CD4-positive, alpha-beta T cell treated with Interleukin-4 for 4 hours (primary cell): ENCODE measurements around the gene CREBZF.

Experiments used
- DNase-seq: peaks from one replicate; pipeline ENCODE4 v3.0.0-alpha.2; 2020

Gene CREBZF, protein sequence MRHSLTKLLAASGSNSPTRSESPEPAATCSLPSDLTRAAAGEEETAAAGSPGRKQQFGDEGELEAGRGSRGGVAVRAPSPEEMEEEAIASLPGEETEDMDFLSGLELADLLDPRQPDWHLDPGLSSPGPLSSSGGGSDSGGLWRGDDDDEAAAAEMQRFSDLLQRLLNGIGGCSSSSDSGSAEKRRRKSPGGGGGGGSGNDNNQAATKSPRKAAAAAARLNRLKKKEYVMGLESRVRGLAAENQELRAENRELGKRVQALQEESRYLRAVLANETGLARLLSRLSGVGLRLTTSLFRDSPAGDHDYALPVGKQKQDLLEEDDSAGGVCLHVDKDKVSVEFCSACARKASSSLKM

GRCh38 chr11:85664615-85665481 is at the start of gene CREBZF:
CREBZF (minus strand) TSS chr11:85665129; CDS start chr11:85664875, 254 bp downstream.
- peak; percentile 95 for DNase-seq

GRCh38 chr11:85712953-85713352 is 48.0 kb upstream of the CREBZF start:
- no peak for DNase-seq

- DNase-seq = no peak
These were observed 46.0 kb upstream of the CREBZF start for GRCh38 chr11:85710917-85711316.

- no peak for DNase-seq
These were observed 45.2 kb upstream of the CREBZF start for GRCh38 chr11:85709941-85710702.

DNA sequence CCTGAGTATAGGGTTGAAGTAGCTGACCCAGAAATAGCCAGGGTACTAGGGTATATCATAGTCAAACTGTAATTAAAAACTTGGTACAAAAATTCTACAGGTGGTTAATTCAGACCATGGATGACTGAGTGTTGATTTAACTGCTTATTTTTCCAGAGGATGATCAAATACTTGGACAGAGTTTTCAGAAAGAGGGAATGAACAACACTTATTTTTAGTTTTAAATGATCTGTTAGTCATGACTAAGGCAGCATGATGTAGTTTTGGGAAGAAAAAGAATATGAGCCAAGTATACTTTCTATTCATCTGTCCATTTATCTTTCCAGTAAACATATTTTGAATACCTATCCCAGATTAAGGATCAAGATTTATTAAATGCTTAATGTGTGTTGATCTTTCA is 40.9 kb upstream of the CREBZF start:
- no peak for DNase-seq

- no peak for DNase-seq
These were observed 40.0 kb upstream of the CREBZF start for GRCh38 chr11:85704967-85705366.

GRCh38 chr11:85699957-85700741 is 35.2 kb upstream of the CREBZF start:
- peak; percentile 22 for DNase-seq

DNA sequence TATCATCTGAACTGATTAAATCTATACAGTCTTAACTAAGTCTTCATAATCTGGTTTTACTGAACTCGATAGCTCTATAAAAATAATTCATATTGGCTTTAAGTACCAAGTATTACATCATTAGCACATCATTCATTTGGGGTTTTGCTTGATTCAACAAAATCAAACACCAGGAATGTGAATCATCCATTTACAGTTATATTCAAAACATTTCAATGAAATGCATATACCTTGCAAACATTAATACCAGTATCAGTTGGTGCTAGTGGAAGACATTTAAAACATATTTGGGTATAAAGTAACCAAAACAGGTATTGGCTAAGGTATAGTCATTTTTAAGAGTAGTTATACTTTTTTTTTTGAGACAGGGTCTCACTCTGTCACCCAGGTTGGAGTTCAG is 33.3 kb upstream of the CREBZF start:
- DNase-seq = no peak

- no peak for DNase-seq
These were observed 32.8 kb upstream of the CREBZF start for GRCh38 chr11:85697747-85698146.

DNA sequence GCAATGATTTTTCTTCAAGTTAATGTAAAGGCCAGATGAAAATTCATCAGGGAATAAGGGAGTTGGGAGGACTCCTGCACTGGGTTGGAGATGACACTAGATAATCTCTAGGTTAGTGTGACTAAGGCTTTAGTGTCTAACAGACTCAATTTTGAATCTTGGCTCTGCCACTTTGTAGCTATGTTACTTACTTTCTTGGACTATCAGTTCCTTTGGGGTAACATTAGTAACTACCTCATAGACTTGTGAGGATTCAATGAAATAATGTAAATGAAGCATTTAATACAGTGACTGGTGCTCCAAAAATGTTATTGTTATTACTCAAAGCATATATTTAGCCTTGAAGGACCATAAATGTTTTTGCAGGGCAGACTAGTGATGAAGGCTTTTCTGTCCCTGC is 30.6 kb upstream of the CREBZF start:
- DNase-seq = no peak

DNA sequence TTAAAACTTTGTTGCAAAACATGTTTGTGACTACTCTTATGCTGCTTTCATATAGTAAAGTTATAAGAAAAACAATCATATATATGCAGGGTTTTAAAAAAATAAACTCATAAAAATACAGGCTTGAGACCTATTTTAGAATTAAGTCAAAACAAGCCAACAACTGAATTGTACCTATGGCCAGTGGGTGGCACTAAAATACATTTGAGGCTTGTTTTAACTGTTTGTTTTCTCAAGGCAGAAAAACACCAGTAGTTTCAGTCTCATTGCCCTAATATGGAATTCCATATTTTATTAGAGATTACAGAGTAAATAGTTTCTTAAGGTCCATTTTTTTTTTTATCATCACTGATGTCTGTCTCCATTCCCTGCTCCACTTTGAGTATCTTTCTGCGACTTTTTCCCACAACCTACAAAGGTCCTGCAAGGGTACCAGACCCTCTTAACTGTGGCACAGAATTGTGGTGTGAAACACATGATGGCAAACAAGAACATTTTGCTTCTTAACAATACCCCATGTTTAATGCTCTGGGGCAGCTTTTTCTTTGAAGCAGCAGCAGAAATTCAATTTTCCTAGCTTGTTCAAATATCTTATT is 29.6 kb upstream of the CREBZF start:
- DNase-seq = peak; percentile 51

- DNase-seq = no peak
These were observed 21.0 kb upstream of the CREBZF start, which contains the start of gene CCDC89 for GRCh38 chr11:85685820-85686459. CCDC89 (minus strand) TSS chr11:85686195; CDS start chr11:85686130, 65 bp downstream.

GRCh38 chr11:85685125-85685819 is 20.3 kb upstream of the CREBZF start:
- no peak for DNase-seq

- peak; percentile 34 for DNase-seq
These were observed 17.7 kb upstream of the CREBZF start for GRCh38 chr11:85682330-85683305.

DNA sequence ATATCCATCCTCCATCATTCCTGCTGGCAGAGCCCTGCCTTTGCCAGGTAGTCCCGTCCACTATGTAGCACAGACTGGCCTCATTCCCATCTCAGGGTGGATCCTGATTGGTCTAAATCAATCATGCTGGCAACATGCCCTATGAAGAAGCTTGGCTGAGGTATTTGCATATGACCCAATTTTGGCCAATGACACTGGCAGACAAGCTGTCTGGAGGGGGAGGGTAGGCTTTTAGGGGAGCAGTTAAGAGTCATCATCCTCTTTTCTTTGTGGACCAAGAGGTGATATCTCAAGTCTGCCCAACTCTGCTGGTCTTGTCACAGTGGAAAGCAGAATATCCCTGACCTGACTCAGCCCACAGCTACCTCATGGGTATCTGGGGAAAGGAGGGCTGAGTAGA is 16.0 kb upstream of the CREBZF start:
- peak; percentile 15 for DNase-seq

- DNase-seq = no peak
These were observed 14.6 kb upstream of the CREBZF start for GRCh38 chr11:85679576-85679975.

DNA sequence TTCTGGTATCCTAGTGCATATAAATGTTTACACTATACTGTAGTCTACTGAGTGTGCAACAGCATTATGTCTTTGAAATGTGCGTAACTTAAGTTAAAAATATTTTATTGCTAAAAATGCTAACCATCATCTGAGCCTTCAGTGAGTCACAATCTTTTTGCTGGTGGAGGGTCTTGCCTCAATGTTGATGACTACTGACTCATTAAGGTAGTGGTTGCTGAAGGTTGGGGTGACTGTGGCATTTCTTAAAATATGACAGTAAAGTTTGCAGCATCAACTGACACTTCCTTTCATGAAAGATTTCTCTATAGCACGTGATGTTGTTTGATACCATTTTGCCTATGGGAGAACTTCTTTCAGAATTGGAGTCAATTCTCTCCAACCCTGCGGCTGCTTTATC is 8.5 kb upstream of the CREBZF start:
- no peak for DNase-seq

DNA sequence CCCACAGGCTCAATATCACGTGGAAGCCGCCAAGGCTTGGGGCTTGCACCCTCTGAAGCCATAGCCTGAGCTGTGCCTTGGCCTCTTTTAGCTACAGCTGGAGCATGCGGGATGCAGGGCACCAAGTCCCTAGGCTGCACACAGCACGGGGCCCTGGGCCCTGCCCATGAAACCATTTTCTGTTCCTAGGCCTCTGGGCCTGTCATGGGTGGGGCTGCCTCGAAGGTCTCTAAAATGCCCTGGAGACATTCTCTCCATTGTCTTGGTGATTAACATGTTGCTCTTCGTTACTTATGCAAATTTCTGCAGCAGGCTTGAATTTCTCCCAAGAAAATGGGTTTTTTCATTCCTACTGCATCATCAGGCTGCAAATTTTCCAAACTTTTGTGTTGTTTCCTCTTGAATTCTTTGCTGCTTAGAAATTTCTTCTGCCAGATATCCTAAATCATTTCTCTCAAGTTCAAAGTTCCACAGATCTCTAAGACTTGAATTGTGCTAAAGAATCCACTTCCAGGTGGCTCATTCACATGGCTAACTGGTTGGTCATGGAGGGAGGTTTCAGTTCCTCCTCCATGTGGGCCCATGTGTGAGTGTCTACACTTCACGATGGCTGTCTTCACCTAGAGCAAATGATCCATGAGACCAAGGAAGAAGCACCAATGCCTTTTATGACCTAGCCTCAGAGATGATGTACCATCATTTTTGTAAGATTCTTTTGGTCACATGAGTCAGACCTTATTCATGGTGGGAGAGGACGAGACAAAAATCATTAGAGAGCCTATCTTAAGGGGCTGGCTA is 7.4 kb upstream of the CREBZF start:
- no peak for DNase-seq
